GM21576 (cell line): ENCODE measurements around the gene GDAP1L1.
"Not testable (repeated sequence)": the region's sequence is repeated elsewhere in the genome, so short reads cannot be mapped to it uniquely, and the experiment has no call there.

ENCODE experiments used
- ATAC-seq: cut with Tn5 transposase; IDR thresholded peaks from one replicate; pipeline ENCODE4 v1.9.1; 2021; ENCODE audit warnings: mild to moderate bottlenecking, moderate library complexity; ENCODE audit not compliant: unreplicated experiment

The GDAP1L1 gene

GRCh38 chr20:44219170-44219730 is 27.9 kb upstream of the GDAP1L1 start:
- ATAC-seq: no peak

GRCh38 chr20:44219791-44220190 is 27.3 kb upstream of the GDAP1L1 start:
- ATAC-seq: no peak

GRCh38 chr20:44221368-44221954 is 25.6 kb upstream of the GDAP1L1 start:
- ATAC-seq: no peak

GRCh38 chr20:44222027-44222426 is 25.1 kb upstream of the GDAP1L1 start:
- no peak for ATAC-seq

GRCh38 chr20:44222633-44223368 is 24.3 kb upstream of the GDAP1L1 start:
- ATAC-seq: no peak

GRCh38 chr20:44223721-44224120 is 23.4 kb upstream of the GDAP1L1 start:
- ATAC-seq: no peak

GRCh38 chr20:44224637-44225036 is 22.5 kb upstream of the GDAP1L1 start:
- ATAC-seq: no peak

- ATAC-seq: no peak
These were observed 18.4 kb upstream of the GDAP1L1 start for GRCh38 chr20:44228465-44229258.

- ATAC-seq: no peak
These were observed 15.9 kb upstream of the GDAP1L1 start for GRCh38 chr20:44231193-44231592.

GRCh38 chr20:44231713-44232468 is 15.2 kb upstream of the GDAP1L1 start:
- ATAC-seq: no peak

GRCh38 chr20:44232469-44232856 is 14.6 kb upstream of the GDAP1L1 start:
- ATAC-seq: not testable (repeated sequence)

GRCh38 chr20:44233436-44234016 is 13.6 kb upstream of the GDAP1L1 start:
- no peak for ATAC-seq

- ATAC-seq: no peak
These were observed 12.4 kb upstream of the GDAP1L1 start for GRCh38 chr20:44234566-44235317.

- ATAC-seq: no peak
These were observed 11.4 kb upstream of the GDAP1L1 start for GRCh38 chr20:44235702-44236101.

- ATAC-seq: not testable (repeated sequence)
These were observed 10.3 kb upstream of the GDAP1L1 start for GRCh38 chr20:44236840-44237239.

- ATAC-seq: no peak
These were observed 5.3 kb upstream of the GDAP1L1 start for GRCh38 chr20:44241796-44242195.

- ATAC-seq: no peak
These were observed 1.1 kb upstream of the GDAP1L1 start for GRCh38 chr20:44245977-44246376.

- no peak for ATAC-seq
These were observed 690 bp downstream of the GDAP1L1 start for GRCh38 chr20:44247586-44248409.

- no peak for ATAC-seq
These were observed 1.3 kb downstream of the GDAP1L1 start for GRCh38 chr20:44248410-44248759.
